IPS-20b (cell line): Measurements from ENCODE around the gene CDT1.
"Not testable (repeated sequence)": the region's sequence is repeated elsewhere in the genome, so short reads cannot be mapped to it uniquely, and the experiment has no call there.

Experiments used
- H3K27ac ChIP-seq: one replicate; pipeline ENCODE4 v1.5.1; 2013; ENCODE audit warnings: low read length
- H3K27me3 ChIP-seq: 2 replicates; pipeline ENCODE4 v1.6.1; 2013; ENCODE audit warnings: mild to moderate bottlenecking, low read length, inconsistent platforms; ENCODE audit not compliant: insufficient read depth
- H3K36me3 ChIP-seq: 2 replicates; pipeline ENCODE4 v1.6.1; 2013; ENCODE audit warnings: low read depth, mild to moderate bottlenecking, inconsistent platforms, low read length, moderate library complexity; ENCODE audit not compliant: insufficient read depth
- H3K4me1 ChIP-seq: 2 replicates; pipeline ENCODE4 v1.6.1; 2013; ENCODE audit warnings: mild to moderate bottlenecking, control low read depth, inconsistent platforms, low read length, moderate library complexity; ENCODE audit not compliant: insufficient read depth
- H3K4me3 ChIP-seq: 2 replicates; pipeline ENCODE4 v1.5.1; 2013; ENCODE audit warnings: mild to moderate bottlenecking, low read length, inconsistent platforms
- H3K9ac ChIP-seq: 2 replicates; pipeline ENCODE4 v1.6.1; 2013; ENCODE audit warnings: low read depth, mild to moderate bottlenecking, inconsistent platforms, low read length, moderate library complexity
- H3K9me3 ChIP-seq: 2 replicates; pipeline ENCODE4 v1.6.1; 2013; ENCODE audit warnings: mild to moderate bottlenecking, low read depth, low read length, inconsistent platforms; ENCODE audit not compliant: insufficient read depth

CDT1 gene

DNA sequence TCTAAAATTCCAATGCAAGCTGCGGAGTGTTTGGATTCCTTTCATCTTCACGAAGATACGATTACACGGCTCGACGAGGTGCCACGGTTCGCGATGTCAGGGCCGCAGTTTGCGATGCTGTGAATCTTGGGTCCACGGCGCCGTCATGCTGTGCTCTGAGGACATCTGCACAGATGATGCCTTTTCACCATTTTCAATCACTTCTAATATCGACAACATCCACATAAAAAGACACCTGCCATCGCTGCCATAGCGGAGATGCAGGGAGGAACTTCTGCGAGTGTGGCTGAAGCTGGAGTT, 14.9 kb downstream of the CDT1 start:
- Histone ChIP-seq H3K27me3 (no peaks in the 10 kb centered on the region), H3K9ac (no peak overlapping the region; the same call in 1 of the 2 replicates), H3K4me1 (no peaks in the 10 kb centered on the region), H3K9me3 (no peaks in the 10 kb centered on the region), H3K36me3 (no peaks in the 10 kb centered on the region), H3K27ac (no peak overlapping the region), H3K4me3 (no peak overlapping the region)

DNA sequence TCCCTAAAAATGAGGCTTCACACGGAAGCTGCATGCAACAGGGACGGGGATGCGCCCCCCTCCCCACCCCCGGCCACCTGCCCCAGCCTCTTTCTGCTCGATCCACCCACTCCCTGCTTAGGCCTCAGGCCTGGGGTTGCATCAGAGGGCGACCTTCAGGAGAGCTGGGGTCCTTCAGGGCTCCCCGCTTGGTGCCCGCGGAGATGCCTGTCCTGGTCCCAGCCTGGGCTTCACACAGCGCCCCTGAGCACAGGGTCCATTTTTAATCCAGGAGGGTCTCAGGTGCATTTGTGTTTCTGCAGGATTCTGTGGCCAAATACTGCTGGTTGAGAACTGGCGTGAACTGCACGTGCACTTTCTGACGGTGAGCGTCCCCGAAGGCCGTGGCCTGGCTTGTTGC, 15.5 kb downstream of the CDT1 start:
- no peaks in the 10 kb centered on the region for H3K27me3 ChIP-seq
- no peaks in the 10 kb centered on the region for H3K36me3 ChIP-seq
- H3K9me3 ChIP-seq: no peaks in the 10 kb centered on the region
- H3K4me1 ChIP-seq: no peaks in the 10 kb centered on the region
- no peak overlapping the region for H3K9ac ChIP-seq
- no peak overlapping the region for H3K27ac ChIP-seq
- H3K4me3 ChIP-seq: no peak overlapping the region

DNA sequence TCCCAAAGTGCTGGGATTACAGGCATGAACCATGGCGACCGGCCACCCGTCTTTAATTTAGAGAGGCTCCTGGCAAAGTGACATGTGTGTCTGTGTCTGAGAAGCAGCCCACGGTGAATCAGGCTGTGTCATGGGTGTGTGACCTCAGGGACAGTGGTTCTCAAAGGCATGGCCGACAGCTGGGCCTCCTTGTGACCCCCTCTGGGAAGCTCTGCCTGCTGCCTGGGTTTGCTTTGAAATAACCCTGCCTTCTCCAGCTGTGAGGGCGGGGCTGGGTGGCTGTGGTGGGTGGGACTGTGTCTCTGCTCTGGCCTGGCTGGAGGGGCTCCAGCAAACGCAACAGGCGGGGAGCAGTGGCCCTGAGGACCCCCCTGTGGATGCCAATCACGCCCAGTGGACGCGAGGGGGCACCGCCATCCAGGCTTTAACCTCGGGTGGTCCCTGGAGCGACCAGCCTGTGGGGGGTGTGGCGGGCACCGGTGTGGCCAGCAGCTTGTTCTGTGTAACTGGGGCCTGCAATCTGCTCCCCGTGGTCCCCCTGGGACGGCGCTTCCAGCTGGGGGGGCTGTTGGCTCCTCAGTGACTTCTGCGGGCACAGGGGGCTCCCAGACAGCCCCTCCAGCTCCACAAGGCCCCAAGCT, 16.9 kb downstream of the CDT1 start:
- Histone ChIP-seq H3K27me3 (no peaks in the 10 kb centered on the region), H3K9me3 (no peaks in the 10 kb centered on the region), H3K27ac (no peak overlapping the region), H3K36me3 (no peaks in the 10 kb centered on the region), H3K4me1 (no peaks in the 10 kb centered on the region), H3K4me3 (no peak overlapping the region), H3K9ac (no peak overlapping the region)

DNA sequence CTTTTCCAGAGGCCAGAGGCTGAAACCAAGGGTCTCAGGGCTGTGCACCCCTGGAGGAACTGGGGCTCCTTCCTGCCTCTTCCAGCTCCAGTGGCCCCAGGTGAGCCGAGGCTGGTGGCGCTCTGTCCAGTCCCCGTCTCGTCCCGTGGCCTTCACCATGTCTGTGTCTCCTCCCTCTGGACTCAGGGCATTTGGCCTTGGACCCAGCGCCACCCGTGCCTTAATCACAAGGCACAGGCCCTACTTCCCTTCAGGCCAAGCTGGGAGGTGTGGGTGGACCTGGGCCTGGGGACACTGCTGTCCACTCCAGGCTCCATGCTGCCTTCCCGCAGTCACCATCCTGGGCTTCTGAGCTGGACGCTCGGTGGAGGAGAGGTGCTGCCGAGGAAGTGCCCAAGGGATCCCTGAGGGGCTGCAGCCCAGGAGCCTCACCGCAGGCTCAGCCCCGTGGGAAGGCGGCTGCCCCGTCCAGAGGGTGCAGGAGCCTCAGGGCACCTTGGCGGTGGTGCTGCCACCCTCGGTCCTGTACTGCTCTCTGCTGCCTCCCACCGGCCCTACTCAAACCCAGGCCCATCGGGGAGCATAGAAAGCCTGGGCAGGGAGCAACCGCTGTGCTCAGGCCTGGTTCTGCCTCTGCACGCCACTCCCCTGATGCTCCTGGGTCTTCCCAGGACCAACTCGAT, 17.7 kb downstream of the CDT1 start:
- no peak overlapping the region for H3K27ac ChIP-seq
- no peaks in the 10 kb centered on the region for H3K4me1 ChIP-seq
- H3K9ac ChIP-seq: no peak overlapping the region
- H3K36me3 ChIP-seq: no peaks in the 10 kb centered on the region
- H3K27me3 ChIP-seq: no peaks in the 10 kb centered on the region
- H3K9me3 ChIP-seq: no peaks in the 10 kb centered on the region
- H3K4me3 ChIP-seq: no peak overlapping the region

DNA sequence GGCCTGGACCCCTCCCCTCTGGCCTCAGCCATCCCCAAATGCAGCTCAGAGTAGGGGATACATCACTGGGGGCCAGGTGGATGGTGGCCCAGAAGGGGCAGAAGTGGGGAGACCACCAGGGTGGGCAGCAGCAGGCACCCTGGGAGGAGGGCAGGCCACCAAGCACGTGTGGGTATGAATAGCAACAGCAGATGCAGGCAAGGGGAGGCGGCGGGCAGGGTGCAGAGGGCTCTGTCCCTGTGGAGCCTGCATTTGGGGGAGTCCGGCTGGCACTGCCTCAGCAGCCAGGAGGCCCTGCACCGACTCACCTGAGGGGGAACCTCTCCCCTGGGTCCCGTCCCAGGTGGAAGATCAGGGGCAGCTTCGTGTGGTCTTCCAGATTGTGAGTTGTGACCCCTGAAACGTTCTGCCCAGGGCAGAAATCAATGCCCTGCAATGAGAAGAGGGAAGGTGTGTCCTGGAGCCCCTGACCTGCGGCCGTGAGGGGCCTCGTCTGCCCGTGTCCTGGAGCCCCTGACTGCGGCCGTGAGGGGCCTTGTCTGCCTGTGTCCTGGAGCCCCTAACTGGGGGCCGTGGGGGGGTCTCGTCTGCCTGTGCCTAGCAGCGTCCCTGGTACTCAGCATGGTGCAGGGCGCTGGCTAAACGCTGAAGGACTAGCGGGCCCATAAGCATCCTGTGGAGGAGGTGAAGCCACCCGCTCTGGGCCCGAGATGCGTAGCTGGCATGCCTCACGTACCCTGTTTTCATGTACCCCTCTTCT, 18.9 kb downstream of the CDT1 start:
- H3K36me3 ChIP-seq: no peaks in the 10 kb centered on the region
- no peak overlapping the region for H3K9ac ChIP-seq
- H3K27ac ChIP-seq: no peak overlapping the region

DNA sequence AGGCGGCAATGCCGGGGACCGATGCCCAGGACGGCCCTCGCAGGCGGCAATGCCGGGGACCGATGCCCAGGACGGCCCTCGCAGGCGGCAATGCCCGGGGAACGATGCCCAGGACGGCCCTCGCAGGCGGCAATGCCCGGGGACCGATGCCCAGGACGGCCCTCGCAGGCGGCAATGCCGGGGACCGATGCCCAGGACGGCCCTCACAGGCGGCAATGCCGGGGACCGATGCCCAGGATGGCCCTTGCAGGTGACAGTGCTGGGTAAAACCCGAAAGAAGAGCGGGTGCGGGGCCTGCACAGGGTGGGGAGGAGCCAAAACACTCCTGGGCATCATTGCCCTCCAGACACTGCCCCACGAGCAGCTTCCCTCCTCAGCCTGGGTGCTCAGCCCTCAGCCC, 20.1 kb downstream of the CDT1 start:
- not testable (repeated sequence) for H3K4me3 ChIP-seq, H3K4me1 ChIP-seq, H3K36me3 ChIP-seq, H3K9me3 ChIP-seq, H3K9ac ChIP-seq, H3K27me3 ChIP-seq, H3K27ac ChIP-seq

More for the DNA sequence above, 18.9 kb downstream of the CDT1 start:
- H3K4me1 ChIP-seq: no peaks in the 10 kb centered on the region
- no peaks in the 10 kb centered on the region for H3K27me3 ChIP-seq
- no peak overlapping the region for H3K4me3 ChIP-seq
- no peaks in the 10 kb centered on the region for H3K9me3 ChIP-seq

DNA sequence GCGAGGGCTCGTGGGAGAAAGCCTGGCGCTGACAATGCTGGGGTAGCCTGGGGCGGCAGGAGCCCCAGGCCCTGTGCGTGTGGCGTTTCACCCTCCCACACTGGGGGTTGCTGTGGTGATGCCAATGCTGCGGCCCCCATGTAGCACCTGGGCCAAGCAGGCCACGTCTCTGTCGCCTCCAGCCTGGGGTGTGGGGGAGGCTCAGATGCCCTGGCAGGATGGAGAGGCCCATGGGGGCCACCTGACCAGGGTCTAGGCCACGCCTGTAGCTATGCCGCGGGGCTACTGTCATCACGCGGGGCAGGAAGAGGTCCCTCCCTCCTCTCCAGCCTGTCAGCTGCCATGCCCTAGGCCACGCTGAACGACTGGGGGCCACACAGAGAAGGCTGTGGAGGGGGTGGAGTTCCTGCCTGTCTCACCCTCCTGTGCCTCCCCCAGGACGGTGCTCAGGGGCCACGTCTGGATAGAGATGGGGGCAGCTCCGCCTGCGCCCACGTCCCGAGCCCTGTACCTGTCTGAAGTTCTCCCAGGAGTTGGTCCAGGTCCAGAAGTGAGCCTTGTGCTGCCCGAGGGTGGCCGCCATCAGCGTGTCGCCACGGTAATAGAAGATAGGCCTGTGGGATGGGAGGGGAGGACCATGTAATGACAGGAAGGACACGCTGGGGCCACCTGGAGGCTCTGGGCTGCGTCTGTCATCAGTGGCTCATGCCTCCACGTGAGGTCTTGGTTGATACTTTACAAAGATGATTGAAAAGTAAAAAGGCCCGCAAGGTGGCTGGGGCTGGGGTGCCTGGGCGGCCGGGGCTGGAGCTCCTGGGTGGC, 20.9 kb downstream of the CDT1 start:
- H3K27ac ChIP-seq: no peak overlapping the region
- H3K27me3 ChIP-seq: no peaks in the 10 kb centered on the region
- no peak overlapping the region for H3K4me3 ChIP-seq
- no peak overlapping the region for H3K9ac ChIP-seq
- no peaks in the 10 kb centered on the region for H3K9me3 ChIP-seq
- no peaks in the 10 kb centered on the region for H3K4me1 ChIP-seq
- H3K36me3 ChIP-seq: no peaks in the 10 kb centered on the region

DNA sequence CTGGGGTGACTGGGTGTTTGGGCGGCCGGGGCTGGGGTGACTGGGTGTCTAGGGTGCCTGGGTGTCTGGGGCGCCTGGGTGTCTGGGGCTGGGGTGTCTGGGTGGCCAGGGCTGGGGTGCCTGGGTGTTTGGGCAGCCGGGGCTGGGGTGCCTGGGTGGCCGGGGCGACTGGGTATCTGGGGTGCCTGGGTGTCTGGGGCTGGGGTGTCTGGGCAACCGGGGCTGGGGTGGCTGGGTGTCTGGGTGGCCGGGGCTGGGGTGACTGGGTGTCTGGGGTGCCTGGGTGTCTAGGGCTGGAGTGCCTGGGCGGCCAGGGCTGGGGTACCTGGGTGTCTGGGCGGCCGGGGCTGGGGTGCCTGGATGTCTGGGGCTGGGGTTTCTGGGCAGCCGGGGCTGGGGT, 21.6 kb downstream of the CDT1 start:
- H3K27ac ChIP-seq: no peak overlapping the region
- no peaks in the 10 kb centered on the region for H3K27me3 ChIP-seq
- H3K4me3 ChIP-seq: no peak overlapping the region
- no peak overlapping the region for H3K9ac ChIP-seq
- no peaks in the 10 kb centered on the region for H3K9me3 ChIP-seq
- no peaks in the 10 kb centered on the region for H3K36me3 ChIP-seq
- no peaks in the 10 kb centered on the region for H3K4me1 ChIP-seq

DNA sequence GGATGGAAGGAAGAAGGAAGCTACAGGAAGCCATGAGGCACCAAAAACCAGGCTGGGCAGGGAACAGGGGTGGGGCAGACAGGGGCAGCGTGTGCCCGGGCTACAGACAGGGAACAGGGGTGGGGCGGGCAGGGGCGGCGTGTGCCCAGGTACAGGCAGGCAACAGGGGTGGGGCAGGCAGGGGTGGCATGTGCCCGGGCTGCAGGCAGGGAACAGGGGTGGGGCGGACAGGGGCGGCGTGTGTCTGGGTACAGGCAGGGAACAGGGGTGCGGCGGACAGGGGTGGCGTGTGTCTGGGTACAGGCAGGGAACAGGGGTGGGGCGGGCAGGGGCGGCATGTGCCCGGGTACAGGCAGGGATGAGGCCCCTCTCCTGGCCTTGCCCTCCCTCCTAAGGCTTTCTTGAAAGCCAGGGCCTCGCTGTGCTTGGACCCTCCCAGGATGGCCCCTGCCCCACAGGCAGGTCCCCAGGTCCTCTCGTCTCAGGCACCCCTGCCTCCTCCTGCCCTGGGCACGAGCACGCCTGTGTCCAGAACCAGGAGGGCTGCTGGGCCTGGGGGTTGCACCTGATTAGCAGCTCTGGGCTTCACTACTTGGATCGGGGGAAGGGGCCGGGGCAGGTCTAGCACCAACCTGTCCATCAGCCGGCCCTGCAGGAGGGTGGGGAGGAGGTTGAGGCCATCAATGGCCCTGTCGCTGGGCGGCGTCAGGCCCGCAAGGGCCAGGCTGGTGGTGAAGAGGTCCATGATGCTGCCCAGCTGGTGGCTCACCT, 22.7 kb downstream of the CDT1 start:
- H3K9me3 ChIP-seq: no peaks in the 10 kb centered on the region
- H3K36me3 ChIP-seq: no peaks in the 10 kb centered on the region
- no peaks in the 10 kb centered on the region for H3K4me1 ChIP-seq
- no peaks in the 10 kb centered on the region for H3K27me3 ChIP-seq
- H3K9ac ChIP-seq: no peak overlapping the region
- H3K27ac ChIP-seq: no peak overlapping the region
- H3K4me3 ChIP-seq: no peak overlapping the region

DNA sequence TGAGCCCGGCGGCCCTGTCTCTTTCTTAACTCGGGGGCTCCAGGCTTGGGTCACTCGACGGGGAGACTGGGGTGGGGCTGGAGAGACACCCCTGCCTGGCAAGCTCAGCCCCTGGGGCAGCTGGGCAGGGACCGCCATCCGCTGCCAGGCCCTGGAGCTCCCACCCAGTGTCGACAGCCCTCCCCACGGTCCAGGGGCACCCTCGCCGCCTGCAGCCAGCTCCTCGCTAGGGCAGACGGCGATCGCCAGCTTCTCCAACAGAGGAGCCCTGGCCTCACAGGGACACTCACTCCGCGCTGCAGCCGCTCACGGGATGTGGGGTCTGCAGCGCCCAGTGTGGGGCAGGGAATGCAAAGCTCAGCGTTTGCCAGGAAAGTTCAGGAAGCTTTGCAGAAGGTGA, 24.1 kb downstream of the CDT1 start:
- Histone ChIP-seq H3K36me3 (no peaks in the 10 kb centered on the region), H3K27ac (no peak overlapping the region), H3K9ac (no peak overlapping the region), H3K4me3 (no peak overlapping the region), H3K4me1 (no peaks in the 10 kb centered on the region), H3K9me3 (no peaks in the 10 kb centered on the region), H3K27me3 (no peaks in the 10 kb centered on the region)

DNA sequence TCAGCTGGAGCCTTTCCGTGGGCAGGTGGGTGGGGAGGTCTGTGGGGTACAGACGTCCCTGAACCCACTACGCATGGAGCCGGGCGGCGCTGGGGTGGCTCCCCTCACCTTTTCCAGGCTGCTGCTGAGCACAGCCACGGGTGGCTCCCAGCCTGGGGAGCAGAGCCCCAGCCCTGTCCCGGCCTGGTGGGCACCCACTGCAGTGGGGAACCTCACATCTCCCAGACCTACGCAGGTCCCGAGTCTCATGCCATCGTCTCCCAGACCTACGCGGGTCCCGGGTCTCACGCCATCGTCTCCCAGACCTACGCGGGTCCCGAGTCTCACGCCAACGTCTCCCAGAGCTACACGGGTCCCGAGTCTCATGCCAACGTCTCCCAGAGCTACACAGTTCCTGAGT, 25.1 kb downstream of the CDT1 start:
- no peak overlapping the region for H3K27ac ChIP-seq
- H3K9me3 ChIP-seq: no peaks in the 10 kb centered on the region
- no peak overlapping the region for H3K4me3 ChIP-seq
- H3K36me3 ChIP-seq: no peaks in the 10 kb centered on the region
- H3K9ac ChIP-seq: no peak overlapping the region
- no peaks in the 10 kb centered on the region for H3K27me3 ChIP-seq
- no peaks in the 10 kb centered on the region for H3K4me1 ChIP-seq
